Nucleus accumbens (tissue), 56 donors: ENCODE measurements around the gene SLC11A1.

Experiments used
- DNase-seq, 56 donors: peaks; one replicate each; lab custom pipeline; 2025; lab: John Stamatoyannopoulos, UW

Gene SLC11A1, protein sequence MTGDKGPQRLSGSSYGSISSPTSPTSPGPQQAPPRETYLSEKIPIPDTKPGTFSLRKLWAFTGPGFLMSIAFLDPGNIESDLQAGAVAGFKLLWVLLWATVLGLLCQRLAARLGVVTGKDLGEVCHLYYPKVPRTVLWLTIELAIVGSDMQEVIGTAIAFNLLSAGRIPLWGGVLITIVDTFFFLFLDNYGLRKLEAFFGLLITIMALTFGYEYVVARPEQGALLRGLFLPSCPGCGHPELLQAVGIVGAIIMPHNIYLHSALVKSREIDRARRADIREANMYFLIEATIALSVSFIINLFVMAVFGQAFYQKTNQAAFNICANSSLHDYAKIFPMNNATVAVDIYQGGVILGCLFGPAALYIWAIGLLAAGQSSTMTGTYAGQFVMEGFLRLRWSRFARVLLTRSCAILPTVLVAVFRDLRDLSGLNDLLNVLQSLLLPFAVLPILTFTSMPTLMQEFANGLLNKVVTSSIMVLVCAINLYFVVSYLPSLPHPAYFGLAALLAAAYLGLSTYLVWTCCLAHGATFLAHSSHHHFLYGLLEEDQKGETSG

DNA sequence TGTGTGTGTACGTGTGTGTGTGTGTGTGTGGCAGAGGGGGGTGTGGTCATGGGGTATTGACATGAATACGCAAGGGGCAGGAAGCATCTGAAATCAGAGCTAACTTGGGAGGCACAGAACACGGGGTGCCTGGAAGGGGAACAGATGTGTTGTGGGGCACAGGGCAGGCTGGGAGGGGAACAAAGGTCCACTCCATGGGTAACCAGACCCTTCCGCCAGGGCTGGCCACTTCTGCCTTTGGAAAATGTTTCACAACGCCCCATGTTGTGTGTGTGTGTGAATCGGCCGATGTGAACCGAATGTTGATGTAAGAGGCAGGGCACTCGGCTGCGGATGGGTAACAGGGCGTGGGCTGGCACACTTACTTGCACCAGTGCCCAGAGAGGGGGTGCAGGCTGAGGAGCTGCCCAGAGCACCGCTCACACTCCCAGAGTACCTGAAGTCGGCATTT is at the start of gene SLC11A1:
Gene SLC11A1 (plus strand): TSS at position 358 of the 451 bp plus-strand sequence. CDS start 96 bp downstream, outside the sequence.
- DNase-seq = peak in 17 of 56 donors; percentile 10 to 51 (median 34)

DNA sequence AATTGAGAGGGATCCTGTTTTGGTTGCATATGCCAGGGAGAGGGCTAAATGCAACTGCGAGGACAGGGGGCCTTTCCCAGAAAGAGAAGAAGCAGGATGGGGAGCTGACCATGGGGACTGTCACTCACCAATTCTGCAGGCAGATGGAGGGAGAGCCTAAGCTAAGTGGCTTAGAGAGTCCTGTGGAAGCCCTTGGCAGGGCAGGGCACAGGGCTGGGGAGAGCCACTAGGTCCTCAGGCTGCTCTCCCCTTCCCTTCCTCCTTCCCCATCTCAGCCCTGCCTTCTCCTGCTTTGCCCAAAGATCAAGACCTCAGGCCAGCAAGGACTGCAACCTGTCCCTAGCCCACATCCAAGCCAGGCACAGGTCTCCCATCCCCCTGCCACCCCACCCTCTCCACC is 49.8 kb upstream of the SLC11A1 start:
- DNase-seq = no peak

DNA sequence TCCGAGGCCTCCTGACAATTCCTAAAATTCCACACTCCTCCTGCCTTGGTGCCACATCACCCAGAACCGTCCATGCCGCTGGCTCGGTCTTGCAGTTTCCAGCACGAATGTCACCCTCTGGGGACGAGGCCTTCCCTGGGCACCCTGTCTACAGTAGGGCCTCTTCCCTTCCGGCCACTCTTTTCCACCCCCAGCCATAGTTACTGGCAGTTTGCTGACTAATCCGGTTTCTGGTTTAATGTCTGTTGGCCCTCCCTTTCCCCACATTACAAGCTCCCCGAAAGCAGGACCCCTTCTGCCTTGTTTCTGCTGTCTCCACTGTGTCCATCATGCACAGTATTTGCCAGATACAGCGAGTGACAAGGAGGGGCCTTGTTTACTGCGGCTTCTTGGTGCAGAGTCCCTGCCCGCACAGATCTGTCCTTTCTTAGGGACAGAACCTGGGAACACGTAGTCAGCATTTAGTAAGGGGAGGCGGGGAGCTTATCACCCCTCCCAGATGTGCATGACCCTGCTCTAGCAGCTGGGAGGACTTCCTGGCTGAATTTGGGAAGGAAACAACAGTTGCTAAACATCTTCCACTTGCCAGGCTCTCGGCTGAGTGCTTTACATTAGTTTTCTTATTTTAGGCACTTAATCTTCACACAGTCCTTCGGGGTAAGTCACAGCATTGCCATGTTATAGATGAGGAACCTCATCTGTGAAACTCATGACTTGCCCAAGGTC is 49.0 kb upstream of the SLC11A1 start:
- peak in 3 of 56 donors; percentile 10 to 16 (median 14) for DNase-seq

DNA sequence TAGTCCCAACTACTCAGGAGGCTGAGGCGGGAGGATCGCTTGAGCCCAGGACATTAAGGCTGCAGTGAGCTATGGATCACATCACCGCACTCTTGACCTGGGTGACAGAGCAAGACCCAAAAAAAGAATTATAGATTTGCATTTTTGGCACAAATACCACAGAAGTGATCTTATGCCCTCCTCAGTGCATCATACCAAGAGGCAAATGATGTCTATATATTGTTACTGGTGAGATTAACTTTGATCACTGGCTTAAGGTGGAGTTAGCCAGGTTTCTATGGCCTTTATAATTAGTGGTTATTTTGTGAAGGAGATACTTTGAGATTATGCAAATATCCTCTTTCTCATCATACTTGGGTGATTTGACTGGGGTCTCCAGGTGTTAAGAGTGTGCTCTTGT is 47.5 kb upstream of the SLC11A1 start:
- no peak for DNase-seq

DNA sequence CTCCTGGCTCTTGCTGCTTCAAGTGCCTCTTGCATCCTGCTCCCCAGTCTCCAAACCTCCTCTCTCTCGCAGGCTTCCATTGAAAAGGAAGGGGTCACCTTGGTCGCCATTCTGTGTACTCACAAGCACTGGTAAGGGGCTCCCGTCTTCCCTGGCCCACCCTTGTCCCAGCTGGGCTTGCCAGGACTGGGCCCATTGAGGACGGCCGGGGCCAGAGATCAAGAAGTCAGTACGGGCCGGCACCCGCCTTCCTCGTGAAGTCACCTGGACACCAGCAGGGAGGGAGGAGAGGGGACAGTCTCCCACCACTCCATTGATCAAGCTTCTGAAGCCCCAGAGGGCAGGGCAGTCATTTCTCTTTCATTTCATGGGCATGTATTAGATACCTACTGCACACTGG is 41.4 kb upstream of the SLC11A1 start:
- DNase-seq = no peak

DNA sequence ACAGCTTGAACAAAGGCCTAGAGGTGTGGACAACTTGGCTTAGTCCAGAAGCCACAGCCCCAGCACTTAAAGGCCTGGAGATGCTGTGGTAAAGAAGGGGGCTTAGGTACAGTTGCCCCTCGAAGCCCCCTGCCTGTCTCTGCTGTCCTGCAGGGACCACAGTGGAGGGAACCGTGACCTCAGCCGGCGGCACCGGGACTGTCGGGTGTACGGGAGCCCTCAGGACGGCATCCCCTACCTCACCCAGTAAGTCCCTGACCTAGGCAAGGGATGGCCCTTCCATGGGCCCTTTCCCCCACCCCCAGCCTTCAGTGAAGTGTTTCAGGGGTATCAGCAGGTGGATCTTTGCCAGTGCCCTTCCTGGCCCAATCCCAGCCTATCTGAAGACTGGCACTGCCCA is 40.7 kb upstream of the SLC11A1 start:
- no peak for DNase-seq

DNA sequence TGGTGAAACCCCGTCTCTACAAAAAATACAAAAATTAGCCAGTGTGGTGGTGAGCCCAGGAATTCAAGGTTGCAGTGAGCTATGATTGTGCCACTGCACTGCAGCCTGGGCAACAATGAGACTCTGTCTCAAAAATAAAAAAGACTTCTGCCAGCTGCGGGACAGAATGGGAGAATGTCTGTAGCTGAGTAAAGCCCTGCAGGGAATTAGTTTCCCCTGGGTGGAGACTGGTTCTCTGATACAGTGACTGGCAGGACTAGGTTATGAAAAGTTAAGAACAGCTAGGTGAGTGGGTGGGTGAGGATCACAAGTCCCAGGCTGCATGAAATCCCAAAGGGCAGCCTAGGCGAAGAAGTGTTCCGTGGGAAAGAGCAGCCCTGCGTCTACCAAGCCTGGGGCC is 39.2 kb upstream of the SLC11A1 start:
- DNase-seq = no peak

DNA sequence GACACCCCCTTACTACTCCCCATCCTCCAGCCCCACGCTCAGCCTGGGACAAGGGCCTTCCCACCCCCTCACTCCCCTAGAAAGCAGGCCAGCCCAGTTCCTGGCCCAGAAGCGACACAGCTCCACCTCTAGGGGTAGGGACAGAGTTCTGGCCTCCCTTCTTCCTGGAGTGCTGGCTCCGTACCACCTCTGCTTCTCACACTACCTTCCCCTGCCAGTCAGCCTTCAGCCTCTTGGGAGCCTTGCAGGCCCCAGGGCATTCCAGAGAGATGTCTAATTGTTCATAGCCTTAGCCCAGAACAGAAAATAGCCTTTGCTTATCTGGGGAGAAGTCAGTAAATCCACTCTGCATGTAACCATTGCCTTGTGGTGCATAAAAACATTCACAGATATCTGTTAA is 38.5 kb upstream of the SLC11A1 start:
- no peak for DNase-seq

DNA sequence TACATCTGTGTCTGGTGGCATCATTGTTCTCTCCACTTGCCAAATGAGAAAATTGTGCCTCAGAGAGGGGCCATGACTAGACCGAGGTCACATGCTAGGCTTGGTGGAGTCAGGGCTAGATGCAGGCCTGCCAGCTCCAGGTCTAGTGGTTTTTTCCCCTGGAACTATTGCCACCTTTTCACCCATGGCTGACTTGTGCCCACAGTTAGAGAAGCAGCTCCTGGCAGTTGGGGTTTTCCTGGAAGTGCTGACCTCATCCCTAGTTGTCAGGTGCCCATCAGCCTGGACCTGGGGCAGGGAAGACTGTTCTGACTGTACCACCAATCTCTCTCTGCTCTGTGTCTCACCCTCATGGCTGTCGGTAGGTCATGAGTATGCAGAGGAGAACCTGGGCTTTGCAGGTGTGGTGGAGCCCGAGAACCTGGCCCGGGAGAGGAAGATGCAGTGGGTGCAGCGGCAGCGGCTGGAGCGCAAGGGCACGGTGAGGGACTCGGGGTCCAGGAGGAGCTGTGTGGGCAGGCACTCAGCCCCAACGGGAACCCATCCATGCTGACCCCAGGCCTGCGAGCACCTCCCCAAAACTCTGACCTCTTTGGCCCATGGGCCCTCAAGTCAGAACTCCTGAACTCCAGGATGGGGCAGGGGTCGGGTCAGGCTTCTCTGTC is 37.9 kb upstream of the SLC11A1 start:
- DNase-seq = no peak

DNA sequence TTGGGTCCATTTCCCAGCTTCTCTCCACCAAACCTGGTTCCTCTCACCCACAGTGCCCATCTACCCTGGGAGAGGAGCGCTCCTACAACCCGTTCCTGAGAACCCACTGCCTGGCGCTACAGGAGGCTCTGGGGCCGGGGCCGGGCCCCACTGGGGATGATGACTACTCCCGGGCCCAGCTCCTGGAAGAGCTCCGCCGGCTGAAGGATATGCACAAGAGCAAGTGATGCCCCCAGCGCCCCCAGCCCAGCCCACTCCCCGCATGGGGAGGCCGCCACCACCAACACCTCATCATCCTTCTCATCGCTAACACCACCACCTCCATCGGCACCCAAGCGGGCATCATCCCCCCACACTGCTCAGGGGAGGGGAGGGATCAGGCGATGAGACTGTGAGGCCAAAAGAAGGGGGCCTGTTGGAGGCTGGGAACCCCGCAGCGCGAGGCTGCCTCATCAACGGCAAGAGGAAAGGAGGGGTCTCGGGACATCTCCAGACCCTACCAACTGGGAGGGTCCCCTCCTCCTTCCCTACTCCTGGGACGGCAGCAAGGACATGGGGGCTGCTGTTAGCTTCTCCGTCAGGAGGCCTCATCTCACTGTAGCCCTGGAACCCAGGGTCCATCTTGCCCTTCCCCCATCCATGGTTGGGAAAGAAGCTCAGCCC is 37.2 kb upstream of the SLC11A1 start:
- DNase-seq = no peak

DNA sequence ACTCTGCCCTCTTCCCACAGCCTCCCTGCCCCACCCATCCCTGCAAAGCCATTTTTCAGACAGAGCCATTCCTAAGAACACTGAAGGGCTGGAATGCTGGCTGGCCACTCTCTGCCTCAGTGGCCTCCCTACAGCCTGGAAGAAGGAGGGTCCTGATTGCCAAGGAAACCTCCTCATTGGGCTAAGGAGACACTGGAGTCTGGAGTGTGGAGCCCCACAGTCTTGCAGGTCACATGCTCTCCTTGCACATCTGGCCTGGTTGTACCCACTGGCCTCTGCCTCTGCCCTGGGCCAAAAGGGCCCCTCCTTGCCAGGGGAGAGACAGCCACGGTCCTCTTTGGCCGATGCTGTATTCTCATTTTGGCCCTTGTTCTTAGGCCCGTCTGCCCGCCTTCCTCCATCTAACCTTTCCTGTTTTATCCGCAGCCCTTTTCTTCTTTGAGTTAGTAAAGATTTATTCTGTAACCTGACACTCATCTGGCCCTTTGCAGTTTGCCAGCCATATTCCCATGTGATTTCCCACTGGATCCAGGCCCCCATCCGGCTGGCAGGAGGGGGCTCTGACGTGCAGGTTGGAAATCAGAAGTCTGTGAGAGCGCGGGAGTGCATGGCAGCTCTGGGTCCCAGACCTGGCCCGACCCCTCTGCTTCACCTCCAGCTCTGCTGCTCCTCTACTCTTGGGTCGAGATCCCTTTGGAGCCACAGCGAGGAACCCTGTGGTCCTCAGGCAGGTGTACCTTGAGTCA is 36.4 kb upstream of the SLC11A1 start:
- no peak for DNase-seq

DNA sequence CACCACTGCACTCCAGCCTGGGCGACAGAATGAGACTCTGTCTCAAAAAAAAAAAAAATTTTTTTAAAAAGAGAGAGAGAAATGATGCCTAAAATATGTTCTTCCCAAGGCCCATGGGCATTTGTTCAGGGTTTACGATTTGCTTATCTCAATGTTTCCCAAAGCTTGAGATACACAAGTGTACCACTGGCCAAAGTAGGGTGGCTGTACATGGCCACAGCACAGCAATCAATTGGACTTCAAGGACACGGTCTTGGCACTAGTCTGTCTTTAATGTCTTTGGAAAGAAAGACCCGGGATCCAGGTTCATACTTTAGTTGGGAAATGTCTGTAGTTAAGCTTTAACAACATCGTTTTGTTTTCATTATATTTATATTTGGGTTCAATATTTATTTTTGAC is 34.9 kb upstream of the SLC11A1 start:
- no peak for DNase-seq

DNA sequence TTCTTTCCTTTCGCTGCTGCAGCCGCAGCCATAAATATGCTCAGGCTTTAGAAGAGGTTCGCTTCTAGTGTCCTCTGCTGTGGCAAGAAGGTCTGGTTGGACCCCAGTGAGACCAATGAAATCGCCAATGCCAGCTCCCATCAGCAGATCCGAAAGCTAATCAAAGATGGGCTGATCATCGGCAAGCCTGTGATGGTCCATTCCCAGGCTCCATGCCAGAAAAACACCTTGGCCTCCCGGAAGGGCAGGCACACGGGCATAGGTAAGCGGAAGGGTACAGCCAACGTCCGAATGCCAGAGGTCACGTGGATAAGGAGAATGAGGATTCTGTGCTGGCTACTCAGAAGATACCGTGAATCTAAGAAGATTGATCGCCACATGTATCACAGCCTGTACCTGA is 28.0 kb upstream of the SLC11A1 start:
- no peak for DNase-seq

DNA sequence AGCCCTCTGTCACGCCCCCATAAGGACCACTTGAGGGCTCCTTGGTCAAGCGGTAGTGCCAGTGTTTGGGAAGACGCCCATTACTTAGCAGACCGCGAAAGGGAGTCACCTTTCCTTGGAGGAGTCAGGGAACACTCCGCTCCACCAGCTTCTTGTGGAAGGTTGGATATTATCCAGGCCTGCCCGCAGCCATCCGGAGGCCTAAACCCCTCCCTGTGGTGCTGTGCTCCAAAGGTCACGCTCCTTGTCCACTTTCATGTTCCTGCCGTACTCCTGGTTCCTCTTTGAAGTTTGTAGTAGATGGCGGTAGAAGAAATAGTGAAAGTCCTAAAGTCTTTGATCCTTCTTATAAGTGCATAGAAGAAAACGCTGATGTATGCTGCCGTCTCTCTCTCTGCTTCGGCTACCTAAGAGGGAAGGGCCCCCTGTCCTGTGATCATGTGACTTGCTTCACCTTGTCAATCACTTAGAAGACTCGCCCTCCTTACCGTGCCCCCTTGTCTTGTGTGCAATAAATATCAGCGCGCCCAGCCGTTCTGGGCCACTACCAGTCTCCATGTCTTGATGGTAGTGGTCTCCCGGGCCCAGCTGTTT is 27.1 kb upstream of the SLC11A1 start:
- no peak for DNase-seq

DNA sequence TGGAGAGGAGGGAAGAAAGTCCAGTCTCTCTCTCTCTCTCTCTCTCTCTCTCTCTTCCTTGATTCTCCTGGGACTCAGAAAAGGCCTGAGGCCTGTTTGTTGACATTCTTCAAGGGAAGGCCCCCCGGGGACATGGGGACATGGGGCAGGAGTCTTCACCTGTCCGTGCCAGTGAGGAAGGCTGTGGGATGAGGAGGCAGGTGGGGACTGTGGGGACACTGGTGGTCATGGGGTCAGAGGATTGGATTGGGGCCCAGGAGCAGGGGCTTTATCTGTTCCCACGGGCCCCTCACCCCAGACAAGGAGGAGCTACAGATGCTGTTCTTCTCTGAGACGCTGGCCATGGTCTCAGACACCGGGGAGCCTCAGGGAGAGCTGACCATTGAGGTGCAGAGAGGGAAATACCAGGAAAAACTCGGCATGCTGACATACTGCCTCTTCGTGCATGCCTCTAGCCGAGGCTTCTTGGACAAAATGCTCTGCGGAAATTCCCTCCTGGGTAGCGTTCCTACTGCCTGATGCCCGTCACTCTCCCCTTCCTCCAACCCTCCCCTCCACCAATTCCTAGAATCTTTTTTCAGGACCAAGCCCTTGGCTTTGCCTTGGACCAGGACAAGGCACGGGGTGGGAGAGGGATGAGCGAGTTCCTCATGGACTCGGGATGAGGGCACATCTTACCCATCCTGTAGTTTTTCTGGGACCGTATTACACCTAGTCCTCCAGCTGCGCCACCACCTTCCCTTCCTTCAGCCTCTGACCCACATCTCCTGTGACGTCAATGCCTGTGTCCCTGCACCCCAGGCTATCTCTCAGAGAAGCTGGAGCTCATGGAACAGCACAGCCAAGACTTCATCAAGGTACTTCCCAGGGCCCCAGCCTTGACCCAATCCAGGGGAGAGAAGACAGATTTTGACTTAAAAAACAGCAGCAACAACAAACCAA is 24.6 kb upstream of the SLC11A1 start:
- DNase-seq = no peak

DNA sequence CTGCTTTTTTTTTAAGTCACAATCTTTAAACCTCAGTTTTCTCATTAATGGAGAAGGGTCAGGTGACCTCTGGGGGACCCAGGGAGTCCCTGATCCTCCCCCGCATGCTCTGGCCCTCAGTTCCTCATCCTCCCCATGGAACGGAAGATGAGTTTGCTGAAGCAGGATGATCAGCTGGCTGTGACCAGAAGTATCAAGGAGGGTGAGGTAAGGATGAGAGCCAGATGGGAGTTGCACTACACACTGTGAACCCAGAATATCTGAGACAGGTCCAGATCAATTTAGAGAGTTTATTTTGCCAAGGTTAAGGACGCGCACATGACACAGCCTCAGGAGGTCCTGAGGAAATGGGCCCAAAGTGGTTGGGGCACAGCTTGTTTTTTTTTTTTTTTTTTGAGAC is 21.6 kb upstream of the SLC11A1 start:
- peak in 1 of 56 donors; percentile 28 for DNase-seq

DNA sequence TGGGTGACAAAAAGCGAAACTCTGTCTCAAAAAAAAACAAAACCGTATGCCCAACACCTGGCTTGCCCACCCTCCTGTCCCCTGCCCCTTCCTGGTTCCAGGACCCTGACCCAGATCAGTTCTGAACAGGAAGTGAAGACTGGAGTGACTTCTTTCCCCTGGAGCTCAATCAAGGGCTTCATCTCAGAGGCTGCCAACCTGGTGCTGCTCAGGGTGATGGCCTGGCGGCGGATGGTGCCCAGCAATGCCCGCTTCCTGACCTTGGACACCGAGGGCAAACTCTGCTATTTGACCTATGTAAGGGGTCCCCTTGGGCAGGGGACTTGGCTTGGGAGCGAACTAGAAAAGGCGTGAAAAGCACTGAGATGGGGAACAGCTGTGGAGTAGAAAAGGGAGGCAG is 19.5 kb upstream of the SLC11A1 start:
- DNase-seq = no peak

DNA sequence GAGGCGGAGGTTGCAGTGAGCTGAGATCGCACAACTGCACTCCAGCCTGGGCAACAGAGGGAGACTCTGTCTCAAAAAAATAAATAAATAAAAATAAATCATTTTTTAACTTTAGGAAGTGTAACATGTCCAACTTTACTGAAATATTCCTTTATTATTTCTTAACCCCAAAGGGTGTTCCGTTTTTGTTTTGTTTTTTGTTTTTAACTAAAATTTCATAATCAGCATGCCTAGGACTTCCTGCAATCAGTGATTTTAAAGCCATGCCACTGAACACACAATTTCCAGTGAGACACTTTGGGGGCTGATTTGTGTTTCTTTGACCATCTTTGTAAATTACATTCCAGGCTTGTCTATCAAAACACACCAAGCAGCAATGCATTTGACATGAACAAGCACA is 18.3 kb upstream of the SLC11A1 start:
- no peak for DNase-seq
